Measurements from ENCODE around the gene STIMATE.

Gene STIMATE
- total RNA-seq, result 1.3 to 5.1 (median 3.0) reads per million in 9 experiments

DNA sequence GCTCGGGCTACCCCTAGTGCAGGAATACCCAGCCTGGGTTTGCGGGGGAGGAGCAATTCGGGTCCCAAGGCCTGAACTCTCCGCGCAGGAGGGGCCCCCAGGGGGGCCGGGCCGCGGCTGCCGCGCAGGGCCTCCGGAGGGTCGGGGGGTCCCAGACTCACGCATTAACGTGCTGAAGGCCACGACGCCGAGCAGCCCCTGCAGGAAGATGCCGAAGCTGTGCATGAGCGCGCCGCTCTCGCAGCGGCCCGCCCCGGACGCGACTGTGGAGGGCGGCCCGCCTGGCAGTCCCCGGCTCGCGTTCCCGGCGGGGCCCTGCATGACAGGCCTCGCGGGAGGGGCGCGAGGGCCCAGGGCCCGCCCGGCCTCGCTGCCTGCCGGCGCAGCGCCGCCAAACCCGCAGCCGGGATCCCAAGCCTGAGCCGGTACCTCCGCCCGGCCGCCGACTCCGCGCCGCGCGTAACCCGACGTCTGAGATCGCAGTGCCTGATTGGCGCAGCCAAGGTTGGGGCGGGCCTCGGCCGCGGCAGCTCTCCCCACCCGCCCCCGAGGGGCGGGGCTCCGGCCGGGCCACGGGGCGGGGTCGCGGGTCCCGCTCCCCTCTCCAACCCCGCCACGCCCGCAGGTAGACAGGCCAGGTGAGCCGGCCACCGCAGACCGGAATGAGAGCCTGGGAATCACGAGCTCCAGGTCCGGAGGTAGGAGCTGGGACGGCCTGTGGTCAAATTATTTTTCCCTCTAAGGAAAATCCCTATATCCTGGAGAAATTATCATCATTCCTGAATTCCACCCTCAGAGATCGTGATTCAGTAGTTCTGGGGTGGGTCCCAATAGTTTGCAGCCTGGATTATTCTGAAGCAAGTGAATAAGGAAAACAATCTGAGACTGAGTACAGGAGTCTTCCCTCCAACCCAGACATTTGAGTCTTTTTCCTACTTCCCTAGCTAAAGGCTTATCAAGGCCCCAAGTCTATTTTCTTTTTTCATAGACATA lies at the start of gene STIMATE:
Gene STIMATE (minus strand): TSS at position 419 of the 993 bp plus-strand sequence. CDS start 98 bp downstream, at position 321.
- Mint-ChIP-seq H3K4me1 (ENCODE audit: low read depth in 2 of 2) (peaks cover 38 to 42% of the 10 kb centered on the region in 2 donors), H3K4me3 (peak within 1 kb of the TSS; percentile 88 to 93), H3K9me3 (no peaks in the 10 kb centered on the region), H3K36me3 (ENCODE audit: insufficient read depth) (peaks cover 4% of the 10 kb centered on the region), H3K27me3 (no peaks in the 10 kb centered on the region), H3K27ac (peak within 1 kb of the TSS; percentile 77 to 87)
- DNase-seq (peak; percentile 81 to 86 (median 83)), ATAC-seq (replicated peaks) (peak; percentile 90)

DNA sequence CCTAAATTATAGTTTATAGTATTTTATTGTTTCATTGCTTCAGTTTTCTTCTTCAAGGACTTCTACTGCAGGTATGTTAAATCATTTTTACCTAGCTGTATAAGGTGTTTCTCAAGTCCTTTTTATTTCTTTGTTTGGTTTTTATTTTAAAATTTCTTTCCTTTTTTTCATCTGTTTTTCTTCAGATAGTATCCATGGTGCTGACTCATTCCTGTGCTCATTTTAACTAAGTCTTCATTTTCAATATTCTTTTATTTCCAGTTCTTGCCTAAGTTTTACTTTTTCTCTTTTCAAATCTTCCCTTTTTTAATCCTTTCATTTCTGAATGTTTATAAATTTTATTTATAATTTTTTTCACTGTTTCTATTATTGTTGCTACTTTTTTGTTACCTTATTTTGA lies 42.3 kb upstream of the STIMATE start:
- H3K4me3 Mint-ChIP-seq, result no peak overlapping the region
- H3K9me3 Mint-ChIP-seq, result no peaks in the 10 kb centered on the region
- no peak for ATAC-seq (replicated peaks)
- DNase-seq, result no peak
- H3K27ac Mint-ChIP-seq, result no peak overlapping the region
- H3K36me3 Mint-ChIP-seq (ENCODE audit: insufficient read depth), result peaks cover 4% of the 10 kb centered on the region
- peaks cover 2 to 3% of the 10 kb centered on the region in 2 donors for H3K4me1 Mint-ChIP-seq (ENCODE audit: low read depth in 2 of 2)
- no peaks in the 10 kb centered on the region for H3K27me3 Mint-ChIP-seq

GRCh38 chr3:52934630-52935530 lies 37.5 kb upstream of the STIMATE start:
- Mint-ChIP-seq H3K27ac (peak overlapping the region; percentile 20 to 59), H3K27me3 (no peaks in the 10 kb centered on the region), H3K4me1 (ENCODE audit: low read depth in 2 of 2) (peaks cover 2 to 4% of the 10 kb centered on the region in 2 donors), H3K36me3 (ENCODE audit: insufficient read depth) (peaks cover 22% of the 10 kb centered on the region), H3K9me3 (no peaks in the 10 kb centered on the region), H3K4me3 (no peak overlapping the region)
- DNase-seq (peak; percentile 26 to 39 (median 33)), ATAC-seq (replicated peaks) (peak; percentile 97)

- H3K27ac Mint-ChIP-seq, result no peak overlapping the region
- no peaks in the 10 kb centered on the region for H3K27me3 Mint-ChIP-seq
- DNase-seq, result no peak
- H3K4me1 Mint-ChIP-seq (ENCODE audit: low read depth in 2 of 2), result peaks cover 2 to 4% of the 10 kb centered on the region in 2 donors
- ATAC-seq (replicated peaks), result no peak
- no peak overlapping the region for H3K4me3 Mint-ChIP-seq
- H3K36me3 Mint-ChIP-seq (ENCODE audit: insufficient read depth), result peaks cover 26% of the 10 kb centered on the region
- no peaks in the 10 kb centered on the region for H3K9me3 Mint-ChIP-seq
Measured at GRCh38 chr3:52931889-52932288, 34.5 kb upstream of the STIMATE start.

DNA sequence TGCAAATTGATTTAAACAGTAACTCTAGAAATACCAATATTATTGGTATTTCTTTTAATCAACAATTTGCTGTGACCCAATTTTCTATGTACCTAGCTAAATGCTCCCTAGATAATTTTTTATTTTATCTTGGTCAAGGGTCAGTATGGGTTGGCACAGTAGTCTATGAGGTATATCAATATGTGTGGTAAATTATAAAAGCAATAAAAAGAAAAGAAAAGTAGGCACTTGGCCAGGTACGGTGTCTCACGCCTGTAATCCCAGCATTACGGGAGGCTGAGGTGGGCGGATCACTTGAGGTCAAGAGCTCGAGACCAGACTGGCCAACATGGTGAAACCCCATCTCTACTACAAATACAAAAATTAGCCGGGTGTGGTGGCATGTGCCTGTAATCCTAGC lies 34.0 kb upstream of the STIMATE start:
- DNase-seq, result no peak
- H3K4me1 Mint-ChIP-seq (ENCODE audit: low read depth in 2 of 2), result peaks cover 2 to 4% of the 10 kb centered on the region in 2 donors
- no peak for ATAC-seq (replicated peaks)
- H3K36me3 Mint-ChIP-seq (ENCODE audit: insufficient read depth), result peaks cover 26% of the 10 kb centered on the region
- H3K9me3 Mint-ChIP-seq, result no peaks in the 10 kb centered on the region
- no peak overlapping the region for H3K4me3 Mint-ChIP-seq
- H3K27ac Mint-ChIP-seq, result no peak overlapping the region
- no peaks in the 10 kb centered on the region for H3K27me3 Mint-ChIP-seq

DNA sequence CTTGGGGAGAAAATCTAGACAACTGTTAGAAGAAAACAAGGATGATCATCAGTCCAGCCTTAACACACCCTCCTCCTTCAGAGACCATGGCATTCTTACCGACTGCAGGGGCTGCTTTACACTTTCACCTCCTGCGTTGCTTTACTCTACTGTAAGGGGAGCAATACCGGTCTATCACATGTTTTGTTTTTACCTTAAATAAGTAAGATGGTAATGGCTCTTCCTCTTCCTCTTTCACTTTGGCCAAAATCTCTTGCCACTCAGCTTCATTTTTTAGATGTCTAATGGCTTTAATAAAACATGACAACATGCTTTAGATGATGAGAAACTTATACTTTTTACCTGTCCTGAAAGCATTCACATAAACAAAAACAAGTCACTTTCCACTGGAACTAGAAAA lies 33.4 kb upstream of the STIMATE start:
- ATAC-seq (replicated peaks), result no peak
- no peak for DNase-seq
- peaks cover 26% of the 10 kb centered on the region for H3K36me3 Mint-ChIP-seq (ENCODE audit: insufficient read depth)
- H3K27ac Mint-ChIP-seq, result no peak overlapping the region
- no peak overlapping the region for H3K4me3 Mint-ChIP-seq
- H3K4me1 Mint-ChIP-seq (ENCODE audit: low read depth in 2 of 2), result peaks cover 2 to 4% of the 10 kb centered on the region in 2 donors
- no peaks in the 10 kb centered on the region for H3K9me3 Mint-ChIP-seq
- no peaks in the 10 kb centered on the region for H3K27me3 Mint-ChIP-seq

DNA sequence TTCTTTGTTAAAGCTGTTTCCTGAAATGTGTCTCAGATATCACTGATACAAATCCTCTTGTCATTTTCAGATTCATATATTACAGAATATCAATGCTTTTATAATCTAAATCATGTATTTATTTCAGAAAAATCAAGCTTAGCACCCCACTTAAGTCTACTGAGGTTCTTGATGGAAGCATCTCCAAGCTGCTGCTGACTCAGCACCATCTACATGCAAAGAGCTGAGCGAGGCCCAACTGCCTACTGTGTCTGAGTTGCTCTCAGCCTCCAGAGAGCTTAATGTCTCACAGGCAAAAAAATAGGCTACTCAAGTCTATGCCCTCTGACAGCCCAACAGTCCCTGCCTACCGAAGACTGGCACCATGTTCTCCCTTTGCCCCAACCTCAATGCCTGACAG lies 29.2 kb upstream of the STIMATE start:
- H3K36me3 Mint-ChIP-seq (ENCODE audit: insufficient read depth), result peaks cover 28% of the 10 kb centered on the region
- DNase-seq (no peak), ATAC-seq (replicated peaks) (no peak)
- no peaks in the 10 kb centered on the region for H3K9me3 Mint-ChIP-seq
- no peaks in the 10 kb centered on the region for H3K4me1 Mint-ChIP-seq (ENCODE audit: low read depth in 2 of 2)
- H3K4me3 Mint-ChIP-seq, result no peak overlapping the region
- H3K27me3 Mint-ChIP-seq, result no peaks in the 10 kb centered on the region
- H3K27ac Mint-ChIP-seq, result no peak overlapping the region

DNA sequence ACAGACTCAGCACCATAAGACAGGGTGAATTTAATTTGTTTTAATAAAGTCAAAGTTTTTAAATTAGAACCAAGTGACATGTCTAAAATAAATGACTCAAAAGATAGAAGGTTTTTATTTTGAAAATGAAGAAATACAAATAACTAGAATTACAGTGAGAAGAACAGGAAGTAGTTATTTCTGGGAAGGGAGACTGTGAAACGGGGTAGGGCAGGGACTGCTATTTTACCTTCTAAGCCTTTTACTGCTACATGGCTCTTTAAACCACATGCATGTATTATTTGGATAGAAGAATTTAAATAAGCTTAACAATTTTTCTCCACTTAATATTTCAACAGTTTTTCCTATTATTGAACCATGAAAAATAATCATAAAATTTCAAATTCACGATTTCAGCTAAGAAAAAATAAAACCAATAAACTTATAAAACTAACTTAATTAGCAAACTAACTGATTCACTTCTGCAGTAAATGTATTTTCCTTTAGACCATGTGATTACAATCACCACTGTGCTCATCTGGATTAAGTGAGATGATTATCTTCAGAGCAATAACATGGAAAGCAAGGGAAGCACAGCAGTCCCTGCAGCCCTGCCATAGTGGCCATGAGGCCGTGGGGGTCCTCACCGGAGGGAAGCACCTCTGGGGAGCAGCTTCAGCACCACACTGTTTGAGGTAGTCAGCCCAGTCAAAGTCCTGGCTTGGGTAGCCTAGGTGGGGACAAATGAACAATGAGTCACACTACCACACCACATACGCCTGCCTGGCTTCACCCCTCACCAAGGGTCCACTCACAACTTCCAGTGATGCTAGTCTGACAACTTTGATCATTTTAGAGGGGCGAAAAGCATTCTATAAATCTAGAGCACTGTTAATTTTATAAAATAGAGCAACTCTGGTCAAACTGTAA lies 28.3 kb upstream of the STIMATE start:
- Mint-ChIP-seq H3K36me3 (ENCODE audit: insufficient read depth) (peaks cover 25% of the 10 kb centered on the region), H3K4me1 (ENCODE audit: low read depth in 2 of 2) (no peaks in the 10 kb centered on the region), H3K27me3 (no peaks in the 10 kb centered on the region), H3K4me3 (no peak overlapping the region), H3K27ac (no peak overlapping the region), H3K9me3 (no peaks in the 10 kb centered on the region)
- DNase-seq, result no peak
- ATAC-seq (replicated peaks), result no peak

GRCh38 chr3:52923963-52924362 lies 26.6 kb upstream of the STIMATE start:
- Mint-ChIP-seq H3K9me3 (no peaks in the 10 kb centered on the region), H3K4me3 (no peak overlapping the region), H3K4me1 (ENCODE audit: low read depth in 2 of 2) (no peaks in the 10 kb centered on the region), H3K27ac (no peak overlapping the region), H3K36me3 (ENCODE audit: insufficient read depth) (peaks cover 36% of the 10 kb centered on the region), H3K27me3 (no peaks in the 10 kb centered on the region)
- ATAC-seq (replicated peaks) (no peak), DNase-seq (no peak)

- H3K27ac Mint-ChIP-seq, result no peak overlapping the region
- no peaks in the 10 kb centered on the region for H3K9me3 Mint-ChIP-seq
- DNase-seq (no peak), ATAC-seq (replicated peaks) (no peak)
- peaks cover 40% of the 10 kb centered on the region for H3K36me3 Mint-ChIP-seq (ENCODE audit: insufficient read depth)
- H3K4me3 Mint-ChIP-seq, result no peak overlapping the region
- H3K4me1 Mint-ChIP-seq (ENCODE audit: low read depth in 2 of 2), result no peaks in the 10 kb centered on the region
- H3K27me3 Mint-ChIP-seq, result no peaks in the 10 kb centered on the region
Measured at GRCh38 chr3:52920841-52921240, 23.5 kb upstream of the STIMATE start.

- H3K9me3 Mint-ChIP-seq, result no peaks in the 10 kb centered on the region
- H3K36me3 Mint-ChIP-seq (ENCODE audit: insufficient read depth), result peaks cover 37% of the 10 kb centered on the region
- no peaks in the 10 kb centered on the region for H3K4me1 Mint-ChIP-seq (ENCODE audit: low read depth in 2 of 2)
- H3K27me3 Mint-ChIP-seq, result no peaks in the 10 kb centered on the region
- DNase-seq (no peak), ATAC-seq (replicated peaks) (no peak)
- no peak overlapping the region for H3K4me3 Mint-ChIP-seq
- no peak overlapping the region for H3K27ac Mint-ChIP-seq
Measured at GRCh38 chr3:52917044-52917443, 19.7 kb upstream of the STIMATE start.

GRCh38 chr3:52915294-52915693 lies 17.9 kb upstream of the STIMATE start:
- Mint-ChIP-seq H3K27ac (no peak overlapping the region), H3K4me3 (no peak overlapping the region), H3K36me3 (ENCODE audit: insufficient read depth) (peaks cover 47% of the 10 kb centered on the region), H3K27me3 (no peaks in the 10 kb centered on the region), H3K9me3 (no peaks in the 10 kb centered on the region), H3K4me1 (ENCODE audit: low read depth in 2 of 2) (no peaks in the 10 kb centered on the region)
- no peak for DNase-seq
- ATAC-seq (replicated peaks), result no peak
